Testis (tissue), 2 donors: ENCODE data around the gene PPP1R26.

Experiments used
- CTCF ChIP-seq, 3 experiments: fragments of 450-650 bp in 2 of 3; fragments of 200-600 bp in 1 of 3; sonication (generic) in 1 of 3; IDR thresholded peaks; one replicate each; pipeline ENCODE4 v1.5.1; 2016 to 2019; ENCODE audit warnings: antibody characterized with exemption in 3 of 3, mild to moderate bottlenecking in 2 of 3, moderate library complexity in 1 of 3
- POLR2A ChIP-seq: fragments of 450-650 bp; IDR thresholded peaks from one replicate; pipeline ENCODE4 v1.6.1; 2017; ENCODE audit warnings: antibody characterized with exemption, mild to moderate bottlenecking, moderate library complexity

- TF ChIP-seq CTCF (IDR thresholded peaks at IDR 0.05) = no peak
- TF ChIP-seq POLR2A = no peak
Observed at GRCh38 chr9:135521608-135522095, 42.1 kb downstream of the PPP1R26 start.
